Measurements from ENCODE around the gene NAT16. TPM values are rescaled to one million over a fixed set of nuclear protein-coding genes. Genes with fewer than 3 reads are reported as not detected.

NAT16 gene
- polyA plus RNA-seq (2013, experiment 1 of 2): not detected
- polyA plus RNA-seq (2013, experiment 2 of 2): not detected

GRCh38 chr7:101180130-101180755 is at the start of gene NAT16:
Gene NAT16, minus strand, starts transcription at chr7:101180293. Its CDS starts 5,486 bp downstream, at chr7:101174807.
- Histone ChIP-seq H2BK5ac (ENCODE audit: low read depth, low read length, poor library complexity, severe bottlenecking) (no peak within 1 kb of the TSS), H3K27me3 (ENCODE audit: control insufficient read depth in 1 of 2, insufficient read depth in 1 of 2, low read length in 2 of 2) (peaks cover 57 to 61% of the 10 kb centered on the region in 2 experiments), H3K14ac (ENCODE audit: low read length in 2 of 2) (peak within 1 kb of the TSS in 1 of 2 experiments; percentile 14), H2BK120ac (ENCODE audit: low read depth, low read length) (no peak within 1 kb of the TSS), H2AK5ac (ENCODE audit: low read length, severe bottlenecking) (no peak within 1 kb of the TSS), H2BK12ac (ENCODE audit: low read length in 2 of 2) (no peak within 1 kb of the TSS), H3K9ac (ENCODE audit: low read length) (no peak within 1 kb of the TSS), H3K4me1 (ENCODE audit: control insufficient read depth, insufficient read depth, low read depth, low read length) (peaks cover 13% of the 10 kb centered on the region), H3K18ac (ENCODE audit: low read depth in 1 of 2, low read length in 2 of 2) (no peak within 1 kb of the TSS), H3K79me1 (replicated peaks; ENCODE audit: low read length, poor library complexity, severe bottlenecking) (no peaks in the 10 kb centered on the region), H3K27ac (ENCODE audit: low read length, poor library complexity, severe bottlenecking) (no peak within 1 kb of the TSS), H3K9me3 (ENCODE audit: control insufficient read depth, low read length) (no peaks in the 10 kb centered on the region), H3K36me3 (ENCODE audit: control insufficient read depth in 1 of 2, insufficient read depth in 2 of 2, low read depth in 1 of 2, low read length in 2 of 2) (peaks cover 0 to 4% of the 10 kb centered on the region in 2 experiments), H3K4ac (ENCODE audit: low read depth in 1 of 2, low read length in 2 of 2) (no peak within 1 kb of the TSS), H3K23ac (ENCODE audit: low read length in 2 of 2) (peak within 1 kb of the TSS in 1 of 2 experiments; percentile 62), H2AFZ (ENCODE audit: low read depth, low read length) (no peak within 1 kb of the TSS), H3K4me2 (ENCODE audit: low read length, poor library complexity, severe bottlenecking) (peak within 1 kb of the TSS; percentile 44), H4K8ac (ENCODE audit: low read length) (no peak within 1 kb of the TSS), H4K91ac (ENCODE audit: low read length) (no peak within 1 kb of the TSS), H2BK15ac (ENCODE audit: low read depth, poor library complexity, severe bottlenecking) (peak within 1 kb of the TSS; percentile 6), H3K4me3 (ENCODE audit: insufficient read depth in 1 of 2, low read depth in 1 of 2, low read length in 2 of 2) (peak within 1 kb of the TSS in 1 of 2 experiments; percentile 22)
- 5% methylated on average over 21 of the region's 56 CpGs for WGBS
- DNase-seq: no peak

GRCh38 chr7:101226721-101227120 is 46.6 kb upstream of the NAT16 start:
- Histone ChIP-seq H3K27ac (ENCODE audit: low read length, poor library complexity, severe bottlenecking) (no peak overlapping the region), H2BK5ac (ENCODE audit: low read depth, low read length, poor library complexity, severe bottlenecking) (no peak overlapping the region), H3K4me2 (ENCODE audit: low read length, poor library complexity, severe bottlenecking) (no peak overlapping the region), H3K4ac (ENCODE audit: low read depth in 1 of 2, low read length in 2 of 2) (no peak overlapping the region), H3K4me1 (ENCODE audit: control insufficient read depth, insufficient read depth, low read depth, low read length) (peaks cover 3% of the 10 kb centered on the region), H3K18ac (ENCODE audit: low read depth in 1 of 2, low read length in 2 of 2) (no peak overlapping the region), H2AFZ (ENCODE audit: low read depth, low read length) (no peak overlapping the region), H2BK120ac (ENCODE audit: low read depth, low read length) (no peak overlapping the region), H4K8ac (ENCODE audit: low read length) (no peak overlapping the region), H2BK15ac (ENCODE audit: low read depth, poor library complexity, severe bottlenecking) (no peak overlapping the region), H2BK12ac (ENCODE audit: low read length in 2 of 2) (no peak overlapping the region), H2AK5ac (ENCODE audit: low read length, severe bottlenecking) (no peak overlapping the region), H3K23ac (ENCODE audit: low read length in 2 of 2) (no peak overlapping the region), H3K4me3 (ENCODE audit: insufficient read depth in 1 of 2, low read depth in 1 of 2, low read length in 2 of 2) (no peak overlapping the region), H4K91ac (ENCODE audit: low read length) (no peak overlapping the region), H3K79me1 (replicated peaks; ENCODE audit: low read length, poor library complexity, severe bottlenecking) (peaks cover 21% of the 10 kb centered on the region), H3K9ac (ENCODE audit: low read length) (peak overlapping the region; percentile 26), H3K36me3 (ENCODE audit: control insufficient read depth in 1 of 2, insufficient read depth in 2 of 2, low read depth in 1 of 2, low read length in 2 of 2) (peaks cover 58 to 65% of the 10 kb centered on the region in 2 experiments), H3K14ac (ENCODE audit: low read length in 2 of 2) (no peak overlapping the region), H3K9me3 (ENCODE audit: control insufficient read depth, low read length) (no peaks in the 10 kb centered on the region), H3K27me3 (ENCODE audit: control insufficient read depth in 1 of 2, insufficient read depth in 1 of 2, low read length in 2 of 2) (no peaks in the 10 kb centered on the region)
- 88% methylated on average over 8 of the region's 9 CpGs for WGBS
- no peak for DNase-seq

- Histone ChIP-seq H3K9me3 (ENCODE audit: control insufficient read depth, low read length) (no peaks in the 10 kb centered on the region), H3K4me1 (ENCODE audit: control insufficient read depth, insufficient read depth, low read depth, low read length) (peaks cover 2% of the 10 kb centered on the region), H2AK5ac (ENCODE audit: low read length, severe bottlenecking) (no peak overlapping the region), H3K4me3 (ENCODE audit: insufficient read depth in 1 of 2, low read depth in 1 of 2, low read length in 2 of 2) (no peak overlapping the region), H4K8ac (ENCODE audit: low read length) (no peak overlapping the region), H2BK15ac (ENCODE audit: low read depth, poor library complexity, severe bottlenecking) (no peak overlapping the region), H3K4me2 (ENCODE audit: low read length, poor library complexity, severe bottlenecking) (no peak overlapping the region), H3K4ac (ENCODE audit: low read depth in 1 of 2, low read length in 2 of 2) (no peak overlapping the region), H3K27ac (ENCODE audit: low read length, poor library complexity, severe bottlenecking) (no peak overlapping the region), H2AFZ (ENCODE audit: low read depth, low read length) (no peak overlapping the region), H2BK12ac (ENCODE audit: low read length in 2 of 2) (no peak overlapping the region), H4K91ac (ENCODE audit: low read length) (no peak overlapping the region), H3K14ac (ENCODE audit: low read length in 2 of 2) (no peak overlapping the region), H3K27me3 (ENCODE audit: control insufficient read depth in 1 of 2, insufficient read depth in 1 of 2, low read length in 2 of 2) (no peaks in the 10 kb centered on the region), H3K79me1 (replicated peaks; ENCODE audit: low read length, poor library complexity, severe bottlenecking) (peaks cover 23% of the 10 kb centered on the region), H3K9ac (ENCODE audit: low read length) (no peak overlapping the region), H2BK120ac (ENCODE audit: low read depth, low read length) (no peak overlapping the region), H3K23ac (ENCODE audit: low read length in 2 of 2) (no peak overlapping the region), H3K36me3 (ENCODE audit: control insufficient read depth in 1 of 2, insufficient read depth in 2 of 2, low read depth in 1 of 2, low read length in 2 of 2) (peaks cover 59 to 63% of the 10 kb centered on the region in 2 experiments), H2BK5ac (ENCODE audit: low read depth, low read length, poor library complexity, severe bottlenecking) (no peak overlapping the region), H3K18ac (ENCODE audit: low read depth in 1 of 2, low read length in 2 of 2) (no peak overlapping the region)
- DNase-seq: no peak
- 97% methylated on average over 6 of the region's 6 CpGs for WGBS
Measured at GRCh38 chr7:101225650-101226049, 45.6 kb upstream of the NAT16 start.

GRCh38 chr7:101223528-101223927 is 43.4 kb upstream of the NAT16 start:
- Histone ChIP-seq H3K79me1 (replicated peaks; ENCODE audit: low read length, poor library complexity, severe bottlenecking) (peaks cover 28% of the 10 kb centered on the region), H2AK5ac (ENCODE audit: low read length, severe bottlenecking) (no peak overlapping the region), H3K4me1 (ENCODE audit: control insufficient read depth, insufficient read depth, low read depth, low read length) (peaks cover 11% of the 10 kb centered on the region), H3K4me2 (ENCODE audit: low read length, poor library complexity, severe bottlenecking) (no peak overlapping the region), H3K9me3 (ENCODE audit: control insufficient read depth, low read length) (no peaks in the 10 kb centered on the region), H3K4me3 (ENCODE audit: insufficient read depth in 1 of 2, low read depth in 1 of 2, low read length in 2 of 2) (no peak overlapping the region), H4K91ac (ENCODE audit: low read length) (no peak overlapping the region), H3K27me3 (ENCODE audit: control insufficient read depth in 1 of 2, insufficient read depth in 1 of 2, low read length in 2 of 2) (no peaks in the 10 kb centered on the region), H4K8ac (ENCODE audit: low read length) (no peak overlapping the region), H3K18ac (ENCODE audit: low read depth in 1 of 2, low read length in 2 of 2) (no peak overlapping the region), H3K4ac (ENCODE audit: low read depth in 1 of 2, low read length in 2 of 2) (no peak overlapping the region), H2BK5ac (ENCODE audit: low read depth, low read length, poor library complexity, severe bottlenecking) (no peak overlapping the region), H2AFZ (ENCODE audit: low read depth, low read length) (no peak overlapping the region), H3K36me3 (ENCODE audit: control insufficient read depth in 1 of 2, insufficient read depth in 2 of 2, low read depth in 1 of 2, low read length in 2 of 2) (peaks cover 48 to 54% of the 10 kb centered on the region in 2 experiments), H3K9ac (ENCODE audit: low read length) (no peak overlapping the region), H3K23ac (ENCODE audit: low read length in 2 of 2) (no peak overlapping the region), H3K14ac (ENCODE audit: low read length in 2 of 2) (no peak overlapping the region), H2BK15ac (ENCODE audit: low read depth, poor library complexity, severe bottlenecking) (no peak overlapping the region), H2BK120ac (ENCODE audit: low read depth, low read length) (no peak overlapping the region), H2BK12ac (ENCODE audit: low read length in 2 of 2) (no peak overlapping the region), H3K27ac (ENCODE audit: low read length, poor library complexity, severe bottlenecking) (no peak overlapping the region)
- WGBS: 98% methylated on average over 14 of the region's 15 CpGs
- no peak for DNase-seq

Measured in mesenchymal stem cell (in vitro differentiated cells and primary cell).